ENCODE results near the gene MSRB1.
A peak's percentile ranks its signal among the peaks of the same experiment; 100 is the strongest.

MSRB1 gene, protein sequence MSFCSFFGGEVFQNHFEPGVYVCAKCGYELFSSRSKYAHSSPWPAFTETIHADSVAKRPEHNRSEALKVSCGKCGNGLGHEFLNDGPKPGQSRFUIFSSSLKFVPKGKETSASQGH

DNA sequence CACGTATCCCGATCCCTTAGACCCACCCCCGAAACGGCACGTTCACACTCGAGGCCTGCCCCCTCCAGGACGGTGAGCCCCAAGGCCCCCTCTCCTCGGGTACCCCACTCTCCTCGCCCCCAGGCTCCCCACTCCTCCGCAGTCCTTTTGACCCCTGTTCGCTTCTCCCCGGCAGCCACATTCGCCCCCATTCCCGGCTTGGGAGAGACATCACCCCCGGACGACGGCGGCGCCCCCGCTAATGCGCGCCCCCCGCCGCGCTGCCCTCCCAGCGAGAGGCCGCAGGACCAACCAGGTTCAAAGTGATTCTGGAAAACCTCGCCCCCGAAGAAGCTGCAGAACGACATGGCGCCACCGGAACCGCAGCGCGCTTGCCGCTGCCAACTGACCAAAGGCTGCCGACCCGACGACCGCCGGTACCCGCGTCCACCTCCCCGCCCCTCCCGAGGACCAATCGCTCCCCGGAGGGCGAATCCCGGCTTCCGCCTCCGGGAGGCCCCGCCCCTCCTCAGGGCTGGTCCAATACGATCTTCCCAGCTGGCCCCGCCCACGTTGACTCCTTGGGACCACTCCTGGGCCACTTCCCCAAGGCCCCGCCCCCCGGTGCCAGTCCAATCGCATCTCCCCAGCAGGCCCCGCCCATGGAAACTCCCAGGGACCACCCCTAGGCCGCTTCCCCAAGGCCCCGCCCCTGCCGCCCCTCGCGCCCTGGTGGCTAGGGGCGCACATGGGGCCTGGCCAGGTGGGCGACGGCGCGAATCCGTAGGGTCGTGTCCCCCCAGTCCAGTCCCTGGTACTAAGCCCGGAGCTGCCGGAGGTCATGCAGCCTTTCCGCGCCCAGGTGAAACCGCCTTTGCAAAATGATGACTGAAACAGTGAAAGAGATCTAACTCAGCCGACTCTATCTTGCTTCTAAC lies at the start of gene MSRB1:
Gene MSRB1, minus strand, starts transcription at position 390 of the 917 bp plus-strand sequence. Its CDS starts 43 bp downstream, at position 347.
- DNase-seq (ENCODE audit: low read depth), result peak; percentile 99

DNA sequence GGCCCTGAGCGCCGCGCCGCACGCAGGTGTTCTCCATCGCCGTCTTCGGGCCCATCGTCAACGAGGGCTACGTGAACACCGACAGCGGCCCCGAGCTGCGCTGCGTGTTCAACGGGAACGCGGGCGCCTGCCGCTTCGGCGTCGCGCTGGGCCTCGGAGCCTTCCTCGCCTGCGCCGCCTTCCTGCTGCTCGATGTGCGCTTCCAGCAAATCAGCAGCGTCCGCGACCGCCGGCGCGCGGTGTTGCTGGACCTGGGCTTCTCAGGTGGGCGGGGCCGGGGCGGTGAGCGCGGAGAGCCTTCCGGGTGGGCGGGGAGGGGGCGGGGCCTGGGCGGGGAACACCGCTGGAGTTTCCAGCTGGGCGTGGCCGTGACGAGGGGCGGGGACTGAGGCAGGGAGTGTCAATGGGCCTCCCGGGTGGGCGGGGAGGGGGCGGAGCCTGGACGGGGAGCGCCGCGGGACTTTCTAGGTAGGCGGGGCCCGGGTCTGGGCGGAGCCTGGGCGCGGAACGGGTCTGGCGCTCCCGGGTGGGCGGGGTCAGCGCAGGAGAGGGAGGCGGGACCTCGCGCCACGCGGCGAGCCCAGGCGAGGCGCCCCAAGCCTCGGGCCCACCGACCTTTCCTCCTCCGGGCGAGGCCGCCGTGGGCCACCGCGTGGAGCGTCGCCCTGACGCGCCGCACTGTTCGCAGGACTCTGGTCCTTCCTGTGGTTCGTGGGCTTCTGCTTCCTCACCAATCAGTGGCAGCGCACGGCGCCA lies 49.1 kb upstream of the MSRB1 start:
- peak; percentile 94 for DNase-seq (ENCODE audit: low read depth)

DNA sequence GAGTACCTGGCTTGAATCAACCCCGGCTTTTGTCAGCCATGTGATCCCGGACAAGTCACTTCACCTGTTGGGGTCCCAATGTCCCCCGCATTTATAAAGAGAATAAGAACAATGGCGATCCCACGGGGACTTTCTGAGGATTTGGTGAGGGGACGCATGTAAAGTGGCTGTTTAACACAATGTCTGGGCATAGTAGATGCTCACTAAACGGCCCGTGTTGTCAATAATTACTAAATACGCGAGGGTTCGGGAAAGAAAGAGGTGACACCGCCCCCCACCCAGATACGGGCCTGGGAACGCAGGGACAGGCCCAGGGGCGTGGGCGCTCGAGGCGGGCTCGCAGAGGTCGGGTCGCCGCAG lies 48.6 kb upstream of the MSRB1 start:
- DNase-seq (ENCODE audit: low read depth), result no peak

DNA sequence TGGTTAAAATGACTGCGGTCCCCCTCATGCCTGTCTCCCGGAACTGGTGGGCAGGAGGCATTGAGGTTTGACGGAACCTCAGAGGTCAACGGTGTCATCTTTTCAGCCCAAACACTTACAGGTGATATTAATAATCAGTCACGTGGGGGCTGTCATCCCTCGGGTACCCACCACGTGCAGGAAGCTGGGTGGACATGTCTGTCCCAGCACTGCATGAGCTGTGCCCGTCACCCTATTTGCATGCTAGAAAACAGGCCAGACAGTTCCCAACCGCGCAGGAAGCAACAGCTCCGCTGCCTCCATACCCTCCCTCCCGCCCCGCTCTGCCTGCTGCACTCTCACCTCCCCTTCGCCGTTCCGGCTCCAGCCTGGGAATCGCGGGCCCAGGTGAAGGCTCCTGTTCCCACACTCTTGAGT lies 48.1 kb upstream of the MSRB1 start:
- no peak for DNase-seq (ENCODE audit: low read depth)

DNA sequence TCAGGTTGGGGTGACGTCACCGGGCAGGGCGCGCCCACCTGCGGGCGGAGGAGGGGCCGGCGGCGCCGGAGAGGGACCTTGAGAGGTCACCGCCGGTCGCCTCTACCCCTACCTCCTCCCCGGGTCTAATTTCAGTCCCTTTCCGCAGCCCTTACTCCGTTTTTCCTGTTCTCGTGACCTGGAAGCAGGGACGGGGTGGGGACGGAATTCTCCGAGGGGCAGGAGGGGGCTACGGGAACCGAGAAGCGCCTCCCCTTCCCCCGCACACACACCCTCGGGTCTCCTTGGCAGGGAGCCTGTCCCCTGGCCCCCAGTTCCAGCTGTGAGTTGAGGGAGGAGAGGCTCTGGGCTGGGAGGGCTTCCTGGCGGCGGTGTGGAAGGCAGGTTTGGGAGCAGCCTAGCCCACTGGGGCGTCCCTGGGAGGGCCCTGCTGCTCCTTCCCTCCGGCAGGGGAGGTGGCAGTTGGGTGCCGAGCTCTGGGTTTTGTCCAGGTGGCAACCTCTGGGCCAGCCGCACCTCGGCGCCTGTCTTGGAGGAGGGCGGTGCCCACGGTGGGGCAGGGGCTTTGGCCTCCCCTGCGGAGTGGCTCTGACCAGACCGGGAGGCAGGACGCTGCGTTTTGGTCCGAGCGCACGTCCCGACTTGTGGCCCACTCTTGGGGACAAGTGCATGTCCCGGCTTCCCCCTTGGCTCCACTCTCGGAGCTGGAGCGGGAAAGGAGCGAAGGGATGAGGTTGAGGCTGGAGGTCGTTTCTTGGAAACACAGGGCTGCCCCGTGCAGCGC lies 47.5 kb upstream of the MSRB1 start:
- DNase-seq (ENCODE audit: low read depth), result no peak

DNA sequence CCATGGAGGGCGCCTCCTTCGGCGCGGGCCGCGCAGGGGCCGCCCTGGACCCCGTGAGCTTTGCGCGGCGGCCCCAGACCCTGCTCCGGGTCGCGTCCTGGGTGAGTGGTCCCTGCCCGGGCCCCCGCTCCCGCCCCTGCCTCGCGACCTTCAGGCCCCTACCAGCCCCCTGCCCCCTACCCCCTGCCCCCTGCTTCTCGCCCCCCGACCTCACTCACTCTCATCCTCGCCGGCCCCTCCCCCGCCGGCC lies 47.0 kb upstream of the MSRB1 start:
- no peak for DNase-seq (ENCODE audit: low read depth)

DNA sequence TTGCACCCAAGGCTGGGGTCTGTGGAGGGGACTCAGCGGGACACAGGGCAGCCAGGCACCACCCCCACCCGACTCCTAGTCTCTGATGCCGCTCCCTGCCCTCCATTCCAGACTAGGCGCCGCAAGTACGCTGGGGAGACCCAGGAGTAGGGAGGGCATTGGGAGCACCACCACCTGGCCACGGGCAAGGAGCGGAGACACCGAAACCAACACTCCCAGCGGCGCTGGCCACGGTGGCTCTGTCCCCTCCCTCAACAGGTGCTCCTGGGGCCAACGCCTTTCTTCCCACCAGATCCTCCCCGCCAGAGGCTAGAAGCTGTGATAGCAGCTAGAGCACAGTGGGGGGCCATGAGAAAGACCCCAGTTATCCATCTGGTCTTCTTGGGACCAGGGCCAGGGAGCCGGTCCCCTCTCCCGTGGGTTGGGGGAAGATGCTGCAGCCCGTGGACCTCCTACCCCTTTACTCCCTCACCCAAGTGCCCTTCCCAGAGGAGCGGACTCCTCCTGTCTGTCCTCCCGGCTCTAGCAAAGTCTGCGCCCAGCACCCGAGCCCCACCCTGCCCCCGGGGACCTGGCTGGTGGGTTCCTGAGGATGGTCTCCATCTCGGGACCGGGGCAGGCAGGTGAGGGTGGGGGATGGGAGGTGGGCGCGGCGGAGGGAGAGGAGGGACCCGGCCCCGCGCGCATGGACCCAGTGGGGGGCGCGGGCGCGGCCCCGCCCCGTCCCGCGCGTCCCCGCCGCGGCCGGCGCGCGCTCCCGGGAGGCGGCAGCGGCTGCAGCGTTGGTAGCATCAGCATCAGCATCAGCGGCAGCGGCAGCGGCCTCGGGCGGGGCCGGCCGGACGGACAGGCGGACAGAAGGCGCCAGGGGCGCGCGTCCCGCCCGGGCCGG lies 46.5 kb upstream of the MSRB1 start, which contains the start of gene SYNGR3:
Gene SYNGR3, plus strand, starts transcription at position 762 of the 892 bp plus-strand sequence. CDS start 133 bp downstream, outside the sequence.
- DNase-seq (ENCODE audit: low read depth), result no peak

DNA sequence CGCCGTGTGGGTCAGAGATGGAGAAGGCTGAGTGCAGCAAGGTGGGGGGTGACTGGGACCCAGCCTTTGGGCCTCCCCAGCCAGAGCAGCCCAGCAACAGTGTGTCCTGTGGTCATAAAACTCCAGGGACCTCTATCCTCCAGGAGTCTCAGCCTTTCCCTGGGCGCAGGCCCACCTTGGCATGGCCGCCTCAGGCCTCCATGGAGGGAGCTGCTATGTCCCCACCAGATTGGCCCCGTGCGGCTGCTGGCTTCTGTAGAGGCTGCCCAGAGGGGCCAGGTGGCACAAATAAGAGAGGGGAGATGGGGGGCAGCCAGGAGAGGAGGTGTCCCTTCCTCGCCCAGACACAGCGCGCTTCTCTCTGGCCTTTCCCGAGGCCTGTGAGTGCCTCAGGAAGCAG lies 44.2 kb upstream of the MSRB1 start:
- DNase-seq (ENCODE audit: low read depth), result no peak

DNA sequence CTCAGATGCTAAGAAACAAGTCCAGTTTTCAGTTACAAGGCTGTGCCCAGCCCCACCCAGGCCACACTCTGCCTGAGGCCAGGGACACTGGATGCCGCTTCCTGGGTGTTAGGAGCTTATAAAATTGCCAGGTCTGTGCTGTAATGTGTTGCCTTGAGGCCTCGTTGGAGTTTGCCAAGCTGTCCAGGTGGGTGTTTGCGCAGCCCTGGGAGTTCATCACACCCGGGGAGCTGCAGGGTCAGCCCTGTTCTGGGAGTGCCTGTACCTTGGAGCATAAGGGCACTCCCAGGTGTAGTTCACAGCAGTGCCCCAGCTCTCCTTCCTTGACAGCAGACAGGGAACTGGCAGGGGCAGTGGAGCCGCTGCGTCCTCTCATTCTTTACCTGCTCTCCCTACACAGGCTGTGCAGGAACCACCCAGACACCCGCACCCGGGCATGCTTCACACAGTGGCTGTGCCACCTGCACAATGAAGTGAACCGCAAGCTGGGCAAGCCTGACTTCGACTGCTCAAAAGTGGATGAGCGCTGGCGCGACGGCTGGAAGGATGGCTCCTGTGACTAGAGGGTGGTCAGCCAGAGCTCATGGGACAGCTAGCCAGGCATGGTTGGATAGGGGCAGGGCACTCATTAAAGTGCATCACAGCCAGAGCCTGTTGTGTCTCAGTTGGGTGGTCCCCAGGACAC lies 42.6 kb upstream of the MSRB1 start:
- DNase-seq (ENCODE audit: low read depth), result no peak

DNA sequence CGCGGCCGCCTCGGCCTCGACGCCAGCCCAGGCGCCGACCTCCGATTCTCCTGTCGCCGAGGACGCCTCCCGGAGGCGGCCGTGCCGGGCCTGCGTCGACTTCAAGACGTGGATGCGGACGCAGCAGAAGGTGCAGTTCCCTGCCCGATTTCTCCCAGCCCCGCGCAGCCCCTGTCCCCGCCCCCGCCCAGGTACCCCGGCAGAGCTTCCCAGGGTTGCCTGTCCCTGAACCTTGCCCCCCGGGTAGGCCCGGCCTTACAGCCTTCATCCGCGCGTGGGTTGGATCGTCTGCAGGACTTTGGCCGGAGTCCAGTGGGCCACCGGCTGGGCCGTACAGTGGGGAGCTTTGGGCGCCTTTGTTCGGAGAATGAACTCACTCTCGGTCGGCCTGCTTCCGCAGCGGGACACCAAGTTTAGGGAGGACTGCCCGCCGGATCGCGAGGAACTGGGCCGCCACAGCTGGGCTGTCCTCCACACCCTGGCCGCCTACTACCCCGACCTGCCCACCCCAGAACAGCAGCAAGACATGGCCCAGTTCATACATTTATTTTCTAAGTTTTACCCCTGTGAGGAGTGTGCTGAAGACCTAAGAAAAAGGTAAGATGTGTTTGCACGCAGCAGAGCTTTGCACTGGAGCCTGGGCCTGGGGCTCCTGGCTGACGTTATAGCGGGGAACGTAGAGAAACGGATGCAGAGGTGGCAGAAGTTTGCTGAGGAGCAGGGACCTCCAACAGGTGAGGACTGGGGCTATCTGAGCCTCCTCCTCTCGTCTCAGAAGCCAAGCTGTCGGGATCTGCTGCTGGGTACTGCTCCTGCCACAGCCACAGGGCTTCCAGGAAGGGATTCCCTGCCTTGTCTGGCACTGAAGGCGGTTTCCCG lies 41.6 kb upstream of the MSRB1 start:
- DNase-seq (ENCODE audit: low read depth), result no peak

DNA sequence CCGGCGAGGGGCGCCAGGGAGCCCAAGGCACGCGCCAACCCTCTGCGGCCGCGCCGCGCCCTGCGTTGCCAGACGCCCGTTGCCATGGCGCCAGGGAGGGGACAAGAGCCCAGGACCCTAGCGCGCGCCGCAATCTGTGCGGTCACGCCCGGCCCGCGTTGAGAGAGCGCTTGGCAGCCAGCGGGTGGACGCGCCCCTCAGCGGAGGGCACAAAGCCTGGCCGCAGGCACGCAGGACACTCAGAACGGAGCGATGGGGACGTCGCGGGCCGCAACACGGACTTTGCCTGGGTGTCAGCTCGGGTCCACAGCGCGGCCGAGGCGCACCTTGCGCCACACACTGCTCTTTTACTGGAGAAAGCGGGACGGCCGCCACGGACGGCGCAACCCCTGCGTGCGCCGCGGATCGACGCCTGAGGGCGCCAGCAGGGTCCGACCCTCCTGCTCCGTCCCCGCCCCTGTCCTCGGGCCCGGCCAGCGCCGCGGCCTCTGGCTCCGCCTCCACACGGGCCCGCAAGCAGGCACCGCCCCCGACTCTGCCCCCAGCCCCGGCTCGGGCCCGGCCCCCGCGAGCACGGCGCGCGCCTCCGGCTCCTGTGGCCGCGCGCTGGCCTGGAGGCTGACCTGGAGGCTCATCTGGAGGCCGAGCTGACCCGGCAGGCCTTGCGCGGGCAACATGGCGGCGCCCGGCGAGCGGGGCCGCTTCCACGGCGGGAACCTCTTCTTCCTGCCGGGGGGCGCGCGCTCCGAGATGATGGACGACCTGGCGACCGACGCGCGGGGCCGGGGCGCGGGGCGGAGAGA lies 40.7 kb upstream of the MSRB1 start, which contains the start of gene GFER:
Gene GFER, plus strand, starts transcription at position 650 of the 803 bp plus-strand sequence. Its CDS starts 26 bp downstream, at position 676.
- peak; percentile 65 for DNase-seq (ENCODE audit: low read depth)

DNA sequence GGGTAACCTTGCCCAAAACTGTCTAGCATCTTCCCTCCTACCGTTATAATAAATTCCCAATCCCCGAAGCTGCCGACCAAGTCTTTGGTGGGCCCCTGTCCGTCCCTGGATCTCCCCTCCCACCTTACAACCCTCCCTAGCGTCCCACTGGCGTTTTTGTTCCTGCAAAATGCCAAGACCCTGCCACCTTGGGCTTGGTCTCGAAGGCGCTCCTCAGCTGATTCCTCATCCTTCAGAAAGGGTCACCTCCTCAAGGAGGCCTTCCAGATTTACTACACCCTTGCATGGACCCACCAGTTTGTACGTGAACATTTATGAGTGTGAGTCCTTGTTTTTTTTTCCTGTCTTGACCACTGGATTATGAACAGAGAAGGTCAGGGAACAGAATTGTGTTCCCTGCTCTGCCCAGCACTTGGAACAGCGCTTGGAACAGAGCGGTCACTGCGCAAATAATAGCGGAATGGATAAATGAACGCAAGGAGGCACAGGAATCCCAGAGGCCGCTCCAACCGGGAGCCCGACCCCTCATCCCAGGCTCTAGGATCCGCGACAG lies 40.1 kb upstream of the MSRB1 start:
- no peak for DNase-seq (ENCODE audit: low read depth)

DNA sequence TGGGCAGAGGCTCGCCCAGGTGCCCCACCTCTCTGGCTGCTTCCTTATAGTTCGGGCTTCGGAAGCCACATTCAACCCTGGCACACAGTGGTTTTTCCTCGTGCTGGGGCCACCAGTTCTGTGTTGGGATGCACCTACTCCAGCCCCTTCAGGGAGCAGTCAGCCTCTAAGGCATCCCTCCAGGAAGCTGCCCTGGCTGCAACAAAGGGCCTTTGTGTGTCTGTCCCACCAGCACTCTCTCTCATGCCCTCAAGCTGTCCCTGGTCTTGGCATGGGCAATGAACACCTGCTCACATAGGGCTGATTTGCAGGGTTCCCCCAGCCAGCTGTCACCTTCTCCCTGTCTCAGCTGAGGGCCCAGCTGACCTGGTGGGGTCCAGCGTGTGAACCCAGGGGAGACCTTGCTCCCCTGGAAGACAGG lies 39.0 kb upstream of the MSRB1 start:
- DNase-seq (ENCODE audit: low read depth), result no peak

DNA sequence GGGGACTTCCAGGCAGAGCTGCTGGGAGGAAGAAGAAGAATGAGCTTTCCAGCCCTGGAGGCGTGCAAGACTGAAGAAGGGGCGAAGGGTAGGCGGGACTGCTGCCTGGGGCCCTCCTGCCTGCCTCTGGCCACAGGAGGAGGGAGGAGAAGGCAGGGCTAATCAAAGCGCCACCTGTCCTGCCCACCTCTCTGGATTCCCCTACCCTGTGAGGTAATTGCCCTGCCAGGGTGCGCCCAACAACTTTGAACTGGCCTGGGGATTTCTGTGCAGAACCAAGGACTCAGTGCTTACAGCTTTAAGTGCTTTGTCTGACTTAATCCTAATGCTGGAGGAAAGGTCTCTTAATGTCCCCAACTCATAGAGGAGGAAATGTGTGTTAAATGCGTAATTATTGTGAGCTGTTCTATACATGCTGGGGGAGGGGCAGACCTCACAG lies 38.4 kb upstream of the MSRB1 start, which contains the start of gene NOXO1:
Gene NOXO1, minus strand, starts transcription at position 72 of the 439 bp plus-strand sequence. CDS start 290 bp downstream, outside the sequence.
- DNase-seq (ENCODE audit: low read depth), result no peak

DNA sequence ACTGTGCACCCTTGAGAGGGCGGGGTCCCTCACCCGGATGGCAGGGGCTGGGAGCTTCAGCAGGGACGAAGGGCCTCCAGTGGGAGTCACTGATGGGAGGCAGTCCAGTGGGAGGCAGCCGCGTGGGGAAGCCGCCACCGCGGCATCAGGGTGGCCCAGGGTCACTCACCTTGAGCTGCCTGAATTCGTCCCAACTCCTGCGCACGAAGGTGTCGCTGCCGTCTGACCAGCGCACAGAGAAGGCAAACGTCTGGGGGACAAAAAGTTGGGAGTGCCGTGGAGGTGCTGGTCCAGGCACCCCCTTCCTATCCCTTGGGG lies 37.7 kb upstream of the MSRB1 start:
- no peak for DNase-seq (ENCODE audit: low read depth)

DNA sequence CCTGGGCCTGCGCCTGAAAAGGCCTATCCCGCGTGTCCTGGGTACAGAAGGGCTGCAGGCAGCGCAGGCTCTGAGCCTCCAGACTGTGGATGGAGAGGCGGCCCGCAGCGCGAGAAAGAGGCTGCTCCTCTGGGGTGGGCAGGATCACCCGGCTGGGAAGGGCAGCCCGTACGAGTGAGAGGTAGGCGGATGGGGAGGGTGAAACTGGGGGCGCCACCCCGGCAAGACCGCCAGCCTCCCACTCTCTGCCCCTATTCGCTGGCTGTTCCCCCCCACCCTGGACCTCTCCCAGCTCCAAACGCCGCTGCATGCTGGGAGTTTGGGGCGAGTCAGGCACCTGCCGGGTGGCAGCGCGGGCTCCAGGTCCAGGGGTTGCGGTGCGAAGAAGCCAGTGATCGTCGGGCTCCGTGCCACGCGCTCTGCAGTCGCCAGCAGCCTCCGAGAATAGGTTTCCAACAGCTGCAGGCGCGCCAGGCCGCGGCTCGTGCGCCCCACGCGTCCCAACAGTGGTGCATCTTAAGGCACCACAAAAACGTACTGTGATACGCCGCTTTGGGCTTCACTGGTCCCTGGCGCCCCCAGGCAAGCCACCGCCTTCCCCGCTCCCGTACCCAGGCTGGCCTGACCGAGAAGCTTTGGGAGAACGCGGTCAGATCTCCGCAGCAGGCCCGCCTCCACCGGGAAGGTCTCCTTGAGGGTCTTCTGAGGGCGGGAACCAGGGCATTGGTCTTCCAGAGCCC lies 37.2 kb upstream of the MSRB1 start:
- DNase-seq (ENCODE audit: low read depth), result no peak

DNA sequence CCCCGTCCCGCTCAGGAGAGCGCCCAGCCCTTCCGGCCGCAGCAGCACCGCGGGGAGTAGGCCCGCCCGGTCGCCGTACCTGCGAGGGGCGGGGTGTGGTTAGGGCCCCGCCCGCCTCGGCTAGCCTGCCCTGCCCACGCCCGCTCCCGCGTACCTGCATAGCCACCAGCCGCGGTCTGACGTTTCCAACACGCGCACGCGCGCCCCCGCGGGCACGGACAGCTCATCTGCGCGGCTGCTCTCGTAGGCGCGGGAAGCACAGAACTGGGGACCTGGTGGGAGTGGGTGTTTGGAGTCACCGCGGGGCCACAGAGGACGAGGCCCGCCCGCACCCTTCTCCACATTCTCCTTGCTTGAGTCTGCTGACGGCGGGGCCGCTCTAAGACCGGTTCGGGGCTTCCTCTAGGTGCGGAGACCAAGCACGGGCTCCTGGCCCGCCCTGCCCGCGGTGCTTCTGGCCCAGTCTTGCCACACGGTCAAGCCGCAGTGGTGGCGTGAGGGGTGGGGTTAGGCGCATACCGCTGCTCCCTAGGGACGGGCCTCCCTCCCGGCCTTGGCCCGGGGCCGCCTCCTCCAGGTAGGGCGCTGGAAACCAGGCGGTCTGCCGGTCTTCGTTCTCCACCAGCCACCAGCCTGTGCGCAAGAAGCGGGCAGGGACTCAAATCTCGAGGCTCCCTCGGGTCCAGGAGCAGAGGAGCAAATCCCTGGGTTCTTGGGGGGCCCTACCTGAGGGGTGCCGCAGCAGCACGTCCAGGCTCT lies 36.5 kb upstream of the MSRB1 start:
- no peak for DNase-seq (ENCODE audit: low read depth)
